Activated CD4-positive, alpha-beta T cell treated with anti-CD3 and anti-CD28 coated beads, Interleukin-2, amount 50 U/mL, for 1 hour (primary cell): ENCODE measurements around the gene CPED1.
"Not testable (repeated sequence)": the region's sequence is repeated elsewhere in the genome, so short reads cannot be mapped to it uniquely, and the experiment has no call there.

Source experiments
- DNase-seq: peaks from one replicate; pipeline ENCODE4 v3.0.0-alpha.2; 2020

The CPED1 gene

DNA sequence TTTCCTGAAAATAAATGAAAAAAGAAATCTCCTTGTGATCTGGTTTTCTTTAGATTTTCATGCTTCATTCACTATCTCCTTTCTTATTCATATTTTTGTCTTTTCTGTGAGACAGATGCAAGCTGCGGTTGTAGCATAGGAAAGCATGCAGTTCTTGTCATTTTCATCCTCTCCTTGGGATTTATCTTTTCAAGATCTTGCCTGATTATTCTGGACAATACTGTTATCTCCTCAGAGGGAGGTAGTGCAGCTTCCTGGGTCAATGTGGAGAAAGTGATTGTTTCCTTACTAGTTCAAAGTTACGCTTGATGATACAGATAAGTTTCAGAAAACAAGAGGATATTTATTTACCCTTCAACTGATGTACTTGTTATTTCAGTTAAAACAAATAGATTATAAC is 114.6 kb downstream of the CPED1 start:
- no peak for DNase-seq

GRCh38 chr7:121103579-121103978 is 115.1 kb downstream of the CPED1 start:
- no peak for DNase-seq

- no peak for DNase-seq
Measured at GRCh38 chr7:121105262-121105661, 116.8 kb downstream of the CPED1 start.

DNA sequence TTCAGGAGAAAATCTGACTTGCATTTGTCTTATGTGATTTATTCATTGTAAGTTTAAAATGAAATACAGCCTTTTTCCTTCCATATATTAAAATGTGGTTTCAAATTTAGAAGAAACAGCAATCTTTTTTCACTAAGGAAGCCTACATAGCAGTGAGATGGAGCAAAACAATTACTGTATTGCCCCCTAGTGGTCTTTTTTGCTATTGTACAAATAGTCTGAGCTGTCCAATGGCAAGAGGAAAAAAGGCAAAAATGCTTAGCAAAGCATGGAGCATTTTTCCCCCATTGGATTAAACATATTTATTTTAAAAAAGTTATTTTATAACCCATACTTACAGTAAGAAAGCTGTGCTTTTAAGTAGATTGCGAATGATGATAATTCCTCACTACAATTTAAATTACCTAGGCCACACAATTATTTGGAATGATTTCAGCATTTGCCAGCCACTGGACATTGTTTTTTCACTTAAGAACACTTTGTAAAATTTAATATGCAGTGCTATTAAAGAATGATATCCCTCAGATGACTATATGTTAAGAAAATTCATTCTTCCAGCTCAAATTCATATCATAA is 119.5 kb downstream of the CPED1 start:
- DNase-seq: no peak

DNA sequence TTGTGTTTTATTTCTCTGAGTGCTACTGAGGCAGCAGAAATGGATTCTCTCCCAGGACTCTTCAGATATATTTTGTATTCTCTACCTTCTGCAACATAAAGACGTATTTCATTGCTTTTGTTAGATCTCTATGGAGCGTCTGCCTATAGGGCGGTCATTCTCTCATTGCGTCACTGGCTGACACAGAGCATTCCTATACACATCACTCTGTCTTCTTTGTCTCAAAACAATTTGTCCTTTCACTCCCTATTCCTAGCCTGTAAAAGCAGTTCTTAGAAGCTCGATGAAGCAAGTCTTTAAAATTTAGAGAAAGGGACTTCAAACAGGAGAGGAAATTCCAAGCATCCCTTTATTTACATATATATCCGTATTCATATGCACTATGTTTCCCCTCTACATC is 120.6 kb downstream of the CPED1 start:
- no peak for DNase-seq

GRCh38 chr7:121113288-121113687 is 124.8 kb downstream of the CPED1 start:
- no peak for DNase-seq

DNA sequence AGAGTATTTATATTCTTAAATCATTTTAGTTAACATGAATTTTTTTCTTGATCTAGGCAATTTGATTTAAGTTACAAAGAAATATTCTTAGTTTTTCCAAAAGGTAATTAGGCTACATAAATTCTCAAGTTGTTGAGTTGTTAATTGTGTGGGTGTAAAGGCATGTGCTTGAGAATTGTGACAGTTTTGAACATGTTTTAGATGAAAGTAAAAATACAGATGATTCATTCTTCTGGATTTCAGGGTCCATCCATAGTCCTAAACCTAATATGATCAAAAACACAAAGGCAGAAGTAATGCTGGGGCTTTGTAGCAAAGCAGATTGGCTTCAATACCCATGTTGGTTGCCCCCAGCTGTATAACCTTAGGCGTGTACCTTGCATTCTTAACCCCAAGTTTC is 127.9 kb downstream of the CPED1 start:
- no peak for DNase-seq

DNA sequence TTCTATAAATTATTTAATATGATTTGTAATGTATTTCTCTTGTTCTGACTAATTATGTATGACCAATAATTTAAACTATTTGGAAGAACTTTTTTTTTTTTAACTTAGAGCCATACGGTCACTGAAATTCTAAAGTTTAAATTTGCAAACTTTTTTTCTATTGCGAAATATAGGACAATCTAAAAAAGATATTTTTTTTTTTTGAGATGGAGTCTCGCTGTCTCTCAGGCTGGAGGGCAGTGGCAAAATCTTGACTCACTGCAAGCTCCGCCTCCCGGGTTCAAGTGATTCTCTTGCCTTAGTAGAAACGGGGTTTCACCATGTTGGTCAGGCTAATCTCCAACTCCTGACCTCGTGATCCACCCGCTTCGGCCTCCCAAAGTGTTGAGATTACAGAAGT is 130.5 kb downstream of the CPED1 start:
- no peak for DNase-seq

DNA sequence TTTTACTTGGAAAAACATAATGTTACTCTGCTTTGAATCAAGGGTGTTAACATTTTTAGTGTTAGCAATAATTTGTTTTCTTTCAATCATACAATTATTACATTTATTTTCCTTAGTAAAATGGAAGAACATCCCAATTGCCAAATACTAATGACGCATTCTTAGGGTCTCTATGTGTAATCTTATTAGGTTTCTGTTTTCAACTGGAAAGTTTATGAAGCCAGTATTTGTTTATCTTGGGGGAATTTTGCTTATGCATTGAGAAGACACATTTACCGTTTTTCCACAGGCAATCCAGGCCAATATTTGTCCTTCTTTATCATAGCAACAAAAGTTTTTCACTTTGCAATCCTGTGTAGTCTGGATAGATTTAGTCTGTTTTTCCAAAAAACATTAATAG is 134.5 kb downstream of the CPED1 start:
- DNase-seq: no peak

DNA sequence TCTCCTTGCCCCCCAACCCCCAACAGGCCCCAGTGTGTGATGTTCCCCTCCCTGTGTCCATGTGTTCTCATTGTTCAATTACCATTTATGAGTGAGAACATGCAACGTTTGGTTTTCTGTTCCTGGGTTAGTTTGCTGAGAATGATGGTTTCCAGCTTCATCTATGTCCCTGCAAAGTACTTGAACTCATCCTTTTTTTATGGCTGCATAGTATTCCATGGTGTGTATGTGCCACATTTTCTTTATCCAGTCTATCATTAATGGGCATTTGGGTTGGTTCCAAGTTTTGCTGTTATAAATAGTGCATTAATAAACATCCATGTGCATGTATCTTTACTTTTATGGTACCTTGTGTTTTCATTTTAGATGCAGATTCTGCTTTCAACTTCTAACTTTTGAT is 136.9 kb downstream of the CPED1 start:
- DNase-seq: not testable (repeated sequence)

DNA sequence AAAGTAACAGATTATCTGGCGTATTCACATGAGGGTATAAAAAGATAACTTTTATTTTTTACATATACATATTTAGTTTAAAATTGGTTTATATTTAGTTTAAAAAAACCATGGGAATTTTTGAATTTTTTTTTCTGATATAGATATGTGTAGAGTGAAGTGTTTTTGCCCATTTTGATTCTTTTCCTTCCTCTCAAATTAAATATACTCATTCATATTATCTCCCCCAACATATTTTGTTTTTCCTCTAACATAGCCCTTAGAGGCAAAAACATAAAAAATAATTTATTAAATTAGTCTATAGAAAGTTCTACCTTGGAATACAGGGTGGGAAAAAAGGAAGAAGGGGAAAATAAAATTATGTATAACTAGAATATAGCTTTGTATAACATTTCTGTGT is 137.7 kb downstream of the CPED1 start:
- DNase-seq: no peak

GRCh38 chr7:121126801-121127534 is 138.5 kb downstream of the CPED1 start:
- no peak for DNase-seq

GRCh38 chr7:121132940-121133339 is 144.4 kb downstream of the CPED1 start:
- DNase-seq: no peak

DNA sequence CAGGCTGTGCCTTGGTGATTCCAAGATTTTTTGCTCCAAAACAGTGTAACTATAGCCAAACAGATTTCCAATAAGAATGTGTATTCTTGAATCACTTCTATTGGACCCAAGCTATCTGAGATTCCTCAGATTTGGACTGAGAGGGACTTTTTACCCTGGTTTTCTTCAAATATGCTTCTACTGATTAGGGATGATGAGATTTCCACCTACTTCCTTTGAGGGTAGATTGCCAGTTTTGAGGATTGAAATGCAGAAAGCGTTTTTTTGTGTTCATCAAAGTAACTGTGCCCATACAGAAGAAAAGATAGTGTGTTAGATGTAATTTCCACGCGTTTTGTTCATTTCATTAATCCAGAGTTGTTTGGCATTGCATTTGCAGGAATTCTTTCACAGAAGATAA is 144.9 kb downstream of the CPED1 start:
- DNase-seq: no peak

GRCh38 chr7:121137580-121137979 is 149.1 kb downstream of the CPED1 start:
- DNase-seq: no peak

GRCh38 chr7:121138262-121138933 is 149.9 kb downstream of the CPED1 start:
- no peak for DNase-seq

GRCh38 chr7:121139427-121139826 is 150.9 kb downstream of the CPED1 start:
- no peak for DNase-seq

DNA sequence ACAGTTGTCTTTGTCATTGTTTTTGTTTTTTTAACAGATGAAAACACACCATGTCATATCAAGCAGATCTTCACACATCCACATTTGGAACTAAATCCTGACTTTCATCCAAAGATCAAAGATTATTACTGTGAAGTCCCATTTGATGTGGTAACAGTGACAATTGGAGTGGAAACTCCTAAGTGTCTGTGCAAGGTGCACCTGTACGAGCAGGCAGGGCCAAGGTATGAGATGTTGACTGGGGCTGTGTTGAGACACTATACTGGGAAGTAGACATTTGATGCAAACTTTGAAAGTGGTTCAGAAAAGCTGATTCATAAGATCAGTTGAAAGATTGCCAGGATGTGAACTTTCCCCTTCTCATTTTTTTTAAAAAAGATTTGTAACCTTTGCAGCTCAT is 152.3 kb downstream of the CPED1 start:
- no peak for DNase-seq

DNA sequence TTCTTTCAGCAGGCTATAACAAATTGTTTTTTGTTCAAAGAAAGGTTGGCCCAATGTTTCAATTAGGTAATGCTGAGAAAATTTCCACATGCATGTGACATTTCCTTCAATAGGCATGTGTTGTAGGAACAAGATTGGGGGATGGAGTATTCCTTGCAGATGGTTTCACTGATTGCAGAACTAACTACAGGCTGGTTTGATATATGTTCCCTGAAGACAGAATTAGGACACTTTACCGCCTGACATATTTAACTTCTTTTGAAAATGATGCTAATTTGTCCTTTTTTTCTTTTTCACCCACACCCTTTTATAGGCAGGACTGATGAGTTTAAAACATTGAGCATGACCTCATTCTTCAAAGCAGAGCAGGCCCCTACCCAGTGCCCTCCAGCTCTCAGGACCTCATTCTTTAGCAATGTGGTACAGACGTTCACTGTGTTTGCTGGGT is 163.3 kb downstream of the CPED1 start:
- no peak for DNase-seq

GRCh38 chr7:121153411-121153810 is 164.9 kb downstream of the CPED1 start:
- DNase-seq: no peak

- DNase-seq: no peak
Measured at GRCh38 chr7:121153995-121154394, 165.5 kb downstream of the CPED1 start.

DNA sequence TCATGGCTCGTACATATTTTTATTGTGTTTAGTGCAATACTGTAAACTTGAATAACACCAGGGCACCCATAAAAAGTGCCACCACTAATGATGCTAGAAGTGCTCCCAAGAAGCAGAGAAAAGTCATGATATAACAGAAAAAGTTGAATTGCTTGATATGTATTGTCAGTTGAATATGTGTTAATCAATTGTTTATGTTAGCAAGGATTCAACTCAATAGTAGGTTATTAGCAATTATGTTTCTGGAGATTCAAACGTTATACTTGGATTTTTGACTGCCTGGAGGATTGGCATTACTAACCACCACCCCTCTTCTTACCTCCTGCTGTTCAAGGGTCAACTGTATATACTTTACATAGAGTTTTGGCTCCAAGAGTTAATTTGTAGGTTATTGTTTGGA is 168.3 kb downstream of the CPED1 start:
- DNase-seq: no peak

- DNase-seq: no peak
Measured at GRCh38 chr7:121157341-121157751, 168.8 kb downstream of the CPED1 start.

- DNase-seq: no peak
Measured at GRCh38 chr7:121157885-121158590, 169.5 kb downstream of the CPED1 start.
